Loucy (cell line): ENCODE results near the gene RPLP1.

ENCODE experiments used
- H2AFZ ChIP-seq: fragments of 200-600 bp; sonication (generic); 2 replicates; pipeline ENCODE4 v1.6.0; 2016; ENCODE audit warnings: antibody characterized with exemption, mild to moderate bottlenecking, low read length, moderate library complexity
- H3F3A ChIP-seq: fragments of 200-600 bp; 2 replicates; pipeline ENCODE4 v1.6.0; 2016; ENCODE audit warnings: antibody characterized with exemption, low read depth, mild to moderate bottlenecking
- H3K27me3 ChIP-seq: fragments of 200-600 bp; sonication (generic); 2 replicates; pipeline ENCODE4 v1.6.1; 2014; ENCODE audit warnings: low read length, mild to moderate bottlenecking; ENCODE audit not compliant: insufficient read depth, poor library complexity, severe bottlenecking
- H3K36me3 ChIP-seq: fragments of 200-600 bp; sonication (generic); 2 replicates; pipeline ENCODE4 v1.6.1; 2016; ENCODE audit warnings: low read length; ENCODE audit not compliant: insufficient read depth
- H3K4me1 ChIP-seq: fragments of 200-600 bp; sonication (generic); 2 replicates; pipeline ENCODE4 v1.5.1; 2014; ENCODE audit warnings: low read length, mild to moderate bottlenecking; ENCODE audit not compliant: insufficient read depth, poor library complexity, severe bottlenecking
- H3K4me2 ChIP-seq: fragments of 200-600 bp; sonication (generic); 2 replicates; pipeline ENCODE4 v1.6.0; 2014; ENCODE audit warnings: antibody characterized with exemption, low read length, low read depth, mild to moderate bottlenecking; ENCODE audit not compliant: poor library complexity, severe bottlenecking
- H3K4me3 ChIP-seq: fragments of 200-600 bp; sonication (generic); 2 replicates; pipeline ENCODE4 v1.5.1; 2014; ENCODE audit warnings: low read length, mild to moderate bottlenecking, mixed read lengths; ENCODE audit not compliant: poor library complexity, severe bottlenecking
- H3K79me2 ChIP-seq: fragments of 200-600 bp; sonication (generic); 2 replicates; pipeline ENCODE4 v1.6.1; 2014; ENCODE audit warnings: low read length; ENCODE audit not compliant: insufficient read depth
- H3K9ac ChIP-seq: fragments of 200-600 bp; sonication (generic); 2 replicates; pipeline ENCODE4 v1.6.0; 2014; ENCODE audit warnings: mild to moderate bottlenecking, low read depth, low read length, moderate library complexity; ENCODE audit not compliant: poor library complexity, severe bottlenecking
- H3K9me2 ChIP-seq: fragments of 200-600 bp; sonication (generic); replicated peaks from 2 replicates; pipeline ENCODE4 v1.6.1; 2016; ENCODE audit warnings: low read depth, low read length, mixed read lengths
- H3K9me3 ChIP-seq: fragments of 200-600 bp; sonication (generic); 2 replicates; pipeline ENCODE4 v1.6.1; 2014; ENCODE audit warnings: mild to moderate bottlenecking, antibody characterized with exemption, low read length, low read depth; ENCODE audit not compliant: insufficient read depth
- H4K20me1 ChIP-seq: fragments of 200-600 bp; sonication (generic); 2 replicates; pipeline ENCODE4 v1.6.0; 2014; ENCODE audit warnings: antibody characterized with exemption, low read length, mild to moderate bottlenecking; ENCODE audit not compliant: insufficient read depth, poor library complexity, severe bottlenecking
- EZH2phosphoT487 ChIP-seq: fragments of 200-600 bp; IDR thresholded peaks from 2 replicates; pipeline ENCODE4 v1.6.1; 2018; ENCODE audit warnings: antibody characterized with exemption, mild to moderate bottlenecking, moderate library complexity, borderline replicate concordance
- TF ChIP-seq, protein P1 (sequence below): fragments of 200-600 bp; sonication (generic); conservative IDR thresholded peaks from 2 replicates; pipeline ENCODE4 v1.5.1; 2014; ENCODE audit warnings: mild to moderate bottlenecking, antibody characterized with exemption, low read length

The RPLP1 gene

DNA sequence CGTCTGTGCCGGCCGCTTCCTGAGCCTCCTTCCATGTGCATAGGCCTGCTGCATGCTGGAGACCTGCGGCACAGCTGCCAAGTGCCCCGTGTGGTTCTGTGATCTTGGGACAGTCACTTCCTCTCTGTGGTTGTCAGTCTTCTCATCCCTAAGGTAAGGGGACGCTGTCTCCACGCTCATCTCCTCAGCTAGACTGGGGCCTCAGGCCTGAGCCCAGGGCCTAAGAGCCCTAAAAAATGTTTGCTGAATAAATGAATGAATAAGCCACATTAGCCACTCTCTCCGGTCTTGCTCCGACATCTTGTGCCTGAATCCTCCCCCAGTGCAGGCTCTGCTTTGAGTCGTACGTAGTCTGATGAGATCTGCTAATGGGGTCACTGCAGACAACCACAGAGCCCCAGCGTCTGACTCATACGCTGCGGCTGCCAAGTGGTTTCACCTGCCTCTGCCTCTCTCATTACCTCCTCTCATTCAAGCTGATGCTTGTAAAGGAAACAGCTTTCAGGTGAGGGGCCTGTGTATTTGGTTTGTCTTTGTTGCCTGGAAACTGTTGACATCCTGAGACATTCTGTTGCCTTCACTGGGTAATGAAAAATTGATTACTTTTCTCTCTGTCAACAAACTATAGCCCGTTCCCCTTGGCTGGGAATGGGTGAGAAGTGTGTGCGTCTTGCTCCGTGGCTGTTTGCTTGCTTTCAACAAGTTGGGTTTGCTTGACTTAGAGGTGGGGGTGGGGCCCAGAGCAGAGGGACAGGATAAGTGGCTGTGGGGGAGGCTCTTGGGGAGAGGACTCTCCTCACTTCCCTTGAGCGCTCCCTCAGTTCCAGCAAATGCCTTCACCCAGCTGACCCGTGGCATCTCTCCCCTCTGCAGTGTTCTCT, 15.9 kb downstream of the RPLP1 start:
- Histone ChIP-seq H3K27me3 (no peaks in the 10 kb centered on the region), H4K20me1 (no peaks in the 10 kb centered on the region), H3K9ac (no peak overlapping the region), H3F3A (peaks cover 5% of the 10 kb centered on the region; the same call in 1 of the 2 replicates), H3K36me3 (no peaks in the 10 kb centered on the region), H3K79me2 (no peaks in the 10 kb centered on the region), H3K4me2 (peak overlapping the region; percentile 53), H3K4me3 (peak overlapping the region; percentile 32), H3K9me3 (no peaks in the 10 kb centered on the region), H3K4me1 (peaks cover 32% of the 10 kb centered on the region), H3K9me2 (no peaks in the 10 kb centered on the region), H2AFZ (no peak overlapping the region)
- TF ChIP-seq EZH2phosphoT487 = no peak
- TF ChIP-seq, protein P1, sequence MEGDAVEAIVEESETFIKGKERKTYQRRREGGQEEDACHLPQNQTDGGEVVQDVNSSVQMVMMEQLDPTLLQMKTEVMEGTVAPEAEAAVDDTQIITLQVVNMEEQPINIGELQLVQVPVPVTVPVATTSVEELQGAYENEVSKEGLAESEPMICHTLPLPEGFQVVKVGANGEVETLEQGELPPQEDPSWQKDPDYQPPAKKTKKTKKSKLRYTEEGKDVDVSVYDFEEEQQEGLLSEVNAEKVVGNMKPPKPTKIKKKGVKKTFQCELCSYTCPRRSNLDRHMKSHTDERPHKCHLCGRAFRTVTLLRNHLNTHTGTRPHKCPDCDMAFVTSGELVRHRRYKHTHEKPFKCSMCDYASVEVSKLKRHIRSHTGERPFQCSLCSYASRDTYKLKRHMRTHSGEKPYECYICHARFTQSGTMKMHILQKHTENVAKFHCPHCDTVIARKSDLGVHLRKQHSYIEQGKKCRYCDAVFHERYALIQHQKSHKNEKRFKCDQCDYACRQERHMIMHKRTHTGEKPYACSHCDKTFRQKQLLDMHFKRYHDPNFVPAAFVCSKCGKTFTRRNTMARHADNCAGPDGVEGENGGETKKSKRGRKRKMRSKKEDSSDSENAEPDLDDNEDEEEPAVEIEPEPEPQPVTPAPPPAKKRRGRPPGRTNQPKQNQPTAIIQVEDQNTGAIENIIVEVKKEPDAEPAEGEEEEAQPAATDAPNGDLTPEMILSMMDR = no peak

DNA sequence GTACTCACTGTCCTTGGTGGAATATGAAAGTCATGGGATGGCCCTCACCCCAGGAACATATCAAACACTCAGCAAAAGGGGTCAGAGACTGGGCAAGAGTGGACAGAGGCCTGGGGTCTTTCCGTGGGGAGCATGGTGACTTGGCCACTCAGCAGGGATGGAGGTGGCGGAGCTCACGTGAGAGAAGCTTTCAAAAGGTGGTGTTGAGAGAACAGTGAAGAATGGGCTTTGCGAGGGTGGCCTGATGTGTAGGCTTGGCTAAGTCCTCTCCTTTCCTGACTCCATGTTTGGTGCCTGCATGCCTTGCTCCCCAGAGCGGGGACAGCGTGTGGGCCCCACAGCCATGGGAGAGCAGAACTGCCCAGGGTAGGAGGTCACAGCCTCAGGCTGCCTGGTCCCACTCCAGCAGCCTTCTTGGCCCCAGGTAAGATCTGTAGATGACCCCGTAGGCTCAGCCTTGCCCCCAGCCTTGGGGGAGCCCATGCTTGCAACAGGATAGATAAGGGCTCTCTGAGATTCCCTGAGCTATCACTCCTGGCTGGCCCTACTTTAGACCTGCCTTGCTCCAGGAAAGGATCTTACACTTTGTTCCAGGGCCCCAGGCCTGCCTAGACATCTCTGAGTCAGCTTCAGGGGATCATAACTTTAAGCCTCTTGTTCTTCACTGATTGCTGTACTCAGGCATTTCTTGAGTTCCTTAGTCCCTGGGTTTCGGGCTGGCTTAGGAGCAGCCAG, 17.0 kb downstream of the RPLP1 start:
- no peaks in the 10 kb centered on the region for H3K9me3 ChIP-seq
- no peaks in the 10 kb centered on the region for H3K36me3 ChIP-seq
- no peak overlapping the region for H3K9ac ChIP-seq
- H3K27me3 ChIP-seq = no peaks in the 10 kb centered on the region
- H4K20me1 ChIP-seq = no peaks in the 10 kb centered on the region
- peak overlapping the region; percentile 53 for H3K4me2 ChIP-seq
- H3K9me2 ChIP-seq = no peaks in the 10 kb centered on the region
- H3K4me1 ChIP-seq = peaks cover 28% of the 10 kb centered on the region
- no peak overlapping the region for H3K4me3 ChIP-seq
- no peaks in the 10 kb centered on the region for H3K79me2 ChIP-seq
- TF ChIP-seq, protein P1 = no peak
- no peak for TF ChIP-seq EZH2phosphoT487
- H3F3A ChIP-seq = peaks cover 5% of the 10 kb centered on the region; the same call in 1 of the 2 replicates
- no peak overlapping the region for H2AFZ ChIP-seq

DNA sequence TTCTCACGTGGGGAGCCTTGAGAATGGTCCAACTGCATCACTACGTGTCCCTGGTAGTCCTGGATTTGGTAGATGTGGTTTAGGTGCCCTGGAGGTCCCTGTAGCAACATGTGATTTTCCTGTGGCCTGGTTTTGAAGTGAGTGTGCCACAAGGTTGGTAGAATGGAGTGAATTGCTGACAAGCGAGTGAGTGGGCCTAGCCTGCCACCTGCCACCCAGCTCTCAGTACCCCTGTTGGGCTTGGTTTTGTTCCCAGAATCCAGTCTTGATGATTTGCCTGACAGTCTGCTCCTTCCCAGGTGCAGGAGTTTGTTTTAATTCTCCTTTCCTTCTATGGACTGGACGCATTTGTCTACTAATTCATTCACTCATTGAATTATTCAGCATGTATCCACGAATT, 19.4 kb downstream of the RPLP1 start:
- Histone ChIP-seq H3K27me3 (no peaks in the 10 kb centered on the region), H2AFZ (no peak overlapping the region), H3K4me2 (no peak overlapping the region), H3K9me2 (no peaks in the 10 kb centered on the region), H4K20me1 (no peaks in the 10 kb centered on the region), H3F3A (no peaks in the 10 kb centered on the region), H3K9ac (no peak overlapping the region), H3K4me3 (no peak overlapping the region), H3K4me1 (peaks cover 24% of the 10 kb centered on the region), H3K36me3 (no peaks in the 10 kb centered on the region), H3K79me2 (no peaks in the 10 kb centered on the region), H3K9me3 (no peaks in the 10 kb centered on the region)
- TF ChIP-seq EZH2phosphoT487 = no peak
- TF ChIP-seq, protein P1 = no peak
